CD4-positive, alpha-beta T cell (primary cell): ENCODE measurements around the gene PTPRD. TPM values are rescaled to one million over a fixed set of nuclear protein-coding genes. Genes with fewer than 3 reads are reported as not detected.

Source experiments
- ATAC-seq: fragments of 200-7000 bp; cut with Tn5 transposase; one replicate; pipeline ENCODE4 v1.10.0; 2022; ENCODE audit warnings: mild to moderate bottlenecking; ENCODE audit not compliant: poor library complexity
- CTCF ChIA-PET: fragments of 350-600 bp; sonication (Branson Sonifier 250); formaldehyde crosslinking; loops from one replicate; lab custom pipeline; 2021; ENCODE audit warnings: antibody characterized with exemption, inconsistent platforms; lab: Charles Lee
- POLR2A ChIA-PET: fragments of 350-600 bp; sonication (Branson Sonifier 250); formaldehyde crosslinking; loops from one replicate; lab custom pipeline; 2021; ENCODE audit warnings: antibody characterized with exemption, inconsistent platforms; lab: Charles Lee
- DNase-seq, 14 experiments: peaks; one replicate each; pipeline ENCODE4 v3.0.0-alpha.2; 2013 to 2020; ENCODE audit warnings: mixed read lengths in 2 of 14
- H3K27ac ChIP-seq, 2 donors: one replicate each; pipeline versions ENCODE4 v1.5.1 to v1.7.0; 2013; ENCODE audit warnings: low read length in 2 of 2, low read depth in 1 of 2, mild to moderate bottlenecking in 1 of 2
- H3K27me3 ChIP-seq, 2 experiments: 1 replicate in 1 of 2; 2 replicates in 1 of 2; pipeline versions ENCODE4 v1.6.1 to v1.7.0; 2013; ENCODE audit warnings: low read length in 2 of 2, control low read depth in 1 of 2, mild to moderate bottlenecking in 1 of 2, moderate library complexity in 1 of 2; ENCODE audit not compliant: insufficient read depth in 2 of 2, control insufficient read depth in 1 of 2
- H3K36me3 ChIP-seq: one replicate; pipeline ENCODE4 v1.6.1; 2013; ENCODE audit warnings: low read length, control low read depth; ENCODE audit not compliant: insufficient read depth
- H3K4me1 ChIP-seq: one replicate; pipeline ENCODE4 v1.6.1; 2013; ENCODE audit warnings: low read length, control low read depth; ENCODE audit not compliant: insufficient read depth
- H3K4me3 ChIP-seq: one replicate; pipeline ENCODE4 v1.5.1; 2013; ENCODE audit warnings: mild to moderate bottlenecking, low read length, moderate library complexity
- H3K9me3 ChIP-seq, 2 experiments: 1 replicate in 1 of 2; 2 replicates in 1 of 2; pipeline versions ENCODE4 v1.6.1 to v1.7.0; 2013; ENCODE audit warnings: low read length in 2 of 2, mild to moderate bottlenecking in 2 of 2, control low read depth in 1 of 2, moderate library complexity in 1 of 2; ENCODE audit not compliant: control insufficient read depth in 1 of 2, insufficient read depth in 1 of 2
- H3K27ac Mint-ChIP-seq: one replicate; pipeline ENCODE4 v1.8.0; 2020; ENCODE audit warnings: mixed read lengths
- H3K27me3 Mint-ChIP-seq: one replicate; pipeline ENCODE4 v1.8.0; 2021; ENCODE audit warnings: mixed read lengths
- H3K36me3 Mint-ChIP-seq: one replicate; pipeline ENCODE4 v1.8.0; 2021; ENCODE audit warnings: low read depth, mixed read lengths
- H3K4me1 Mint-ChIP-seq: one replicate; pipeline ENCODE4 v1.8.0; 2021; ENCODE audit warnings: low read depth, mixed read lengths
- H3K4me3 Mint-ChIP-seq: one replicate; pipeline ENCODE4 v1.8.0; 2020; ENCODE audit warnings: mild to moderate bottlenecking, mixed read lengths
- H3K9me3 Mint-ChIP-seq: one replicate; pipeline ENCODE4 v1.8.0; 2020; ENCODE audit warnings: mixed read lengths
- CTCF ChIP-seq: fragments of 200-600 bp; IDR thresholded peaks from one replicate; pipeline ENCODE4 v1.8.0; 2022; ENCODE audit warnings: antibody characterized with exemption, mild to moderate bottlenecking
- intact Hi-C, 2 experiments: fragments of 100-400 bp; cut with DNase I in 1 of 2; cut with micrococcal nuclease in 1 of 2; formaldehyde crosslinking; loops; one replicate each; pipeline versions ENCODE4 v1.15.1 to v1.9.0; 2023 to 2025; cut with DNase I, micrococcal nuclease
- total RNA-seq, 174 experiments: library from RNA in 2 of 174; stranded (reverse) in 2 of 174; gene quantifications; one replicate each; pipeline ENCODE4 v1.2.3 and lab custom pipeline; 2021 to 2026

Gene PTPRD
- total RNA-seq, 2 experiments from 2014 or later, result not detected

GRCh38 chr9:8857926-8858595 lies 1754.7 kb downstream of the PTPRD start:
- Histone ChIP-seq H3K27me3 (peaks cover 12 to 37% of the 10 kb centered on the region in 2 experiments), H3K36me3 (no peaks in the 10 kb centered on the region), H3K27ac (no peak overlapping the region), H3K9me3 (peaks cover 0 to 12% of the 10 kb centered on the region in 2 experiments), H3K4me1 (peaks cover 10% of the 10 kb centered on the region), H3K4me3 (peak overlapping the region; percentile 12)
- H3K4me1 Mint-ChIP-seq, result peaks cover 16% of the 10 kb centered on the region
- ChIA-PET POLR2A (no interaction called here), CTCF (no interaction called here)
- H3K36me3 Mint-ChIP-seq, result no peaks in the 10 kb centered on the region
- H3K4me3 Mint-ChIP-seq, result no peak overlapping the region
- no peak for ATAC-seq
- no peaks in the 10 kb centered on the region for H3K9me3 Mint-ChIP-seq
- H3K27me3 Mint-ChIP-seq, result peaks cover 68% of the 10 kb centered on the region
- TF ChIP-seq CTCF, result no peak
- H3K27ac Mint-ChIP-seq, result no peak overlapping the region
- DNase-seq, result peak in 2 of 14 experiments; percentile 3 to 7
- intact Hi-C loops, result no loop called here

- no peak overlapping the region for H3K27ac ChIP-seq
- Mint-ChIP-seq H3K27ac (no peak overlapping the region), H3K36me3 (no peaks in the 10 kb centered on the region), H3K4me1 (peaks cover 16% of the 10 kb centered on the region), H3K27me3 (peaks cover 69% of the 10 kb centered on the region), H3K9me3 (no peaks in the 10 kb centered on the region), H3K4me3 (peak overlapping the region; percentile 17)
- peaks cover 12 to 37% of the 10 kb centered on the region in 2 experiments for H3K27me3 ChIP-seq
- TF ChIP-seq CTCF, result no peak
- ChIA-PET POLR2A (no interaction called here), CTCF (no interaction called here)
- peaks cover 10% of the 10 kb centered on the region for H3K4me1 ChIP-seq
- H3K4me3 ChIP-seq, result peak overlapping the region; percentile 12
- intact Hi-C loops, result no loop called here
- no peaks in the 10 kb centered on the region for H3K36me3 ChIP-seq
- peaks cover 0 to 12% of the 10 kb centered on the region in 2 experiments for H3K9me3 ChIP-seq
- no peak for DNase-seq
- ATAC-seq, result no peak
These were observed 1755.5 kb downstream of the PTPRD start for GRCh38 chr9:8857068-8857925.

DNA sequence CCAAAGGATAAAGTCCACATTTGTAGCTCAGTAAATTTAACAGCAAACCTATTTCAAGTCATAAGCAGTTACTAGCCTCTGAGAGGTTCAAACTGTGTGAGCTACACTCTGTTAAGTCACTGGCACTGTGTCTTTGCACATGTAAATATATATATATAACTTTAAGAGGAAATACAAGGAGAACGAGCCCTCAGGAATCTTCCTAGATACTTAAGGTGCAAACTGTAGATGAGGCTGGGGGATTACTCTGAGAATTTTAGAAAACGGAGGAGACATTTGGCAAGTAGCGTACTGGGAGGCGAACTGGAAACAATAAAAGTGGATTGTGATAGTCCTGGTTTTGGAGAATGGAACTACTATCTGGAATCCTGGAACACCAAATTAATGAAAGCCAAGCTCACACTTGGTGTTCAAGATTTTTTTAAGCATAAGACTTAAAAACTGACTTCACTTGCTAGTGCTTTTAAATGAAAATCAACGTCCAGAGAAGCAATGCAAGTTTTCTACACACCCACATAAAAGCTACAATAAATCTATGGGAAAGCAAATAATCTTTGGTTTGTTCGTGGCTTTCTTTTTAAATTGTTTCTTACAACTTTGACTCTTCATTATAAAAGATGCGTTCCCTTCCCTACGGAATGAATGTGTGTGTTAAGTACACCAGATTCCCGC lies 1756.3 kb downstream of the PTPRD start:
- no peak overlapping the region for H3K4me3 ChIP-seq
- ChIA-PET CTCF (no interaction called here), POLR2A (no interaction called here)
- peaks cover 0 to 12% of the 10 kb centered on the region in 2 experiments for H3K9me3 ChIP-seq
- H3K27ac ChIP-seq, result no peak overlapping the region
- peaks cover 12 to 37% of the 10 kb centered on the region in 2 experiments for H3K27me3 ChIP-seq
- Mint-ChIP-seq H3K9me3 (no peaks in the 10 kb centered on the region), H3K36me3 (no peaks in the 10 kb centered on the region), H3K27me3 (peaks cover 69% of the 10 kb centered on the region), H3K4me1 (peaks cover 16% of the 10 kb centered on the region), H3K4me3 (peak overlapping the region; percentile 17), H3K27ac (no peak overlapping the region)
- intact Hi-C loops, result no loop called here
- DNase-seq (no peak), ATAC-seq (no peak)
- H3K4me1 ChIP-seq, result peaks cover 10% of the 10 kb centered on the region
- no peaks in the 10 kb centered on the region for H3K36me3 ChIP-seq
- no peak for TF ChIP-seq CTCF
